C4-2B (cell line): ENCODE data around the gene GSTM3.

Source experiments
- CTCF ChIP-seq: fragments of 450-650 bp; conservative IDR thresholded peaks from 2 replicates; pipeline ENCODE4 v1.5.1; 2017; ENCODE audit warnings: mild to moderate bottlenecking
- ZFX ChIP-seq: fragments of 450-650 bp; IDR thresholded peaks from 2 replicates; pipeline ENCODE4 v1.6.1; 2017

- TF ChIP-seq CTCF, result no peak
- no peak for TF ChIP-seq ZFX
Measured at GRCh38 chr1:109725510-109725909, 15.3 kb downstream of the GSTM3 start.
